HG03469 (cell line): Measurements from ENCODE around the gene PGM5.

Experiments
- ATAC-seq: cut with Tn5 transposase; IDR thresholded peaks from one replicate; pipeline ENCODE4 v1.9.1; 2021; ENCODE audit warnings: mild to moderate bottlenecking, moderate library complexity, moderate number of reproducible peaks; ENCODE audit not compliant: unreplicated experiment

The PGM5 gene

GRCh38 chr9:68431307-68431706, 74.9 kb downstream of the PGM5 start:
- ATAC-seq, result no peak

- ATAC-seq, result no peak
These were observed 77.2 kb downstream of the PGM5 start for GRCh38 chr9:68433531-68434110.

- ATAC-seq, result no peak
These were observed 81.4 kb downstream of the PGM5 start for GRCh38 chr9:68437785-68438184.

- no peak for ATAC-seq
These were observed 87.2 kb downstream of the PGM5 start for GRCh38 chr9:68443624-68444023.

- no peak for ATAC-seq
These were observed 90.4 kb downstream of the PGM5 start for GRCh38 chr9:68446836-68447235.

- ATAC-seq, result no peak
These were observed 91.2 kb downstream of the PGM5 start for GRCh38 chr9:68447611-68448010.

GRCh38 chr9:68454579-68455334, 98.3 kb downstream of the PGM5 start:
- no peak for ATAC-seq

- no peak for ATAC-seq
These were observed 99.0 kb downstream of the PGM5 start for GRCh38 chr9:68455451-68455850.

- no peak for ATAC-seq
These were observed 101.4 kb downstream of the PGM5 start for GRCh38 chr9:68457803-68458202.

- ATAC-seq, result no peak
These were observed 102.5 kb downstream of the PGM5 start for GRCh38 chr9:68458918-68459317.

- ATAC-seq, result no peak
These were observed 105.8 kb downstream of the PGM5 start for GRCh38 chr9:68462105-68462775.

GRCh38 chr9:68470067-68470466, 113.7 kb downstream of the PGM5 start:
- no peak for ATAC-seq

GRCh38 chr9:68470634-68471033, 114.2 kb downstream of the PGM5 start:
- no peak for ATAC-seq

- no peak for ATAC-seq
These were observed 115.7 kb downstream of the PGM5 start for GRCh38 chr9:68472119-68472518.

- ATAC-seq, result no peak
These were observed 117.4 kb downstream of the PGM5 start for GRCh38 chr9:68473790-68474189.

GRCh38 chr9:68476422-68476821, 120.0 kb downstream of the PGM5 start:
- no peak for ATAC-seq

- ATAC-seq, result no peak
These were observed 120.4 kb downstream of the PGM5 start for GRCh38 chr9:68476847-68477246.

- no peak for ATAC-seq
These were observed 124.4 kb downstream of the PGM5 start for GRCh38 chr9:68480807-68481206.

GRCh38 chr9:68482548-68482947, 126.1 kb downstream of the PGM5 start:
- ATAC-seq, result no peak

GRCh38 chr9:68488126-68488525, 131.7 kb downstream of the PGM5 start:
- no peak for ATAC-seq

- no peak for ATAC-seq
These were observed 133.2 kb downstream of the PGM5 start for GRCh38 chr9:68489646-68490045.

GRCh38 chr9:68492806-68493205, 136.4 kb downstream of the PGM5 start:
- no peak for ATAC-seq
